Lung (tissue), 12 donors: ENCODE results near the gene CDC6. TPM values are rescaled to one million over a fixed set of nuclear protein-coding genes. Genes with fewer than 3 reads are reported as not detected.

Source experiments
- ATAC-seq: fragments of 200-7000 bp; cut with Tn5 transposase; one replicate; pipeline ENCODE4 v1.9.1; 2020; ENCODE audit warnings: moderate number of reproducible peaks; ENCODE audit not compliant: insufficient read depth, low FRiP score
- DNase-seq, 3 donors: peaks; one replicate each; pipeline ENCODE4 v3.0.0-alpha.2; 2013 to 2017
- H3K27ac ChIP-seq, 2 donors: one replicate each; pipeline ENCODE4 v1.5.1; 2013; ENCODE audit warnings: mild to moderate bottlenecking in 2 of 2, moderate library complexity in 2 of 2, control low read depth in 1 of 2, inconsistent platforms in 1 of 2, low read depth in 1 of 2, low read length in 1 of 2
- H3K27me3 ChIP-seq, 3 donors: one replicate each; pipeline ENCODE4 v1.5.1; 2013; ENCODE audit warnings: low read length in 2 of 3; ENCODE audit not compliant: control insufficient read depth in 3 of 3, insufficient read depth in 3 of 3
- H3K36me3 ChIP-seq, 4 donors: one replicate each; pipeline ENCODE4 v1.5.1; 2013; ENCODE audit warnings: low read length in 4 of 4, mild to moderate bottlenecking in 1 of 4, moderate library complexity in 1 of 4; ENCODE audit not compliant: control insufficient read depth in 4 of 4, insufficient read depth in 4 of 4
- H3K4me1 ChIP-seq, 5 donors: one replicate each; pipeline ENCODE4 v1.5.1; 2013; ENCODE audit warnings: low read length in 5 of 5, mild to moderate bottlenecking in 2 of 5, moderate library complexity in 1 of 5; ENCODE audit not compliant: control insufficient read depth in 5 of 5, insufficient read depth in 5 of 5
- H3K4me3 ChIP-seq: one replicate; pipeline ENCODE4 v1.5.1; 2013; ENCODE audit warnings: mild to moderate bottlenecking, control low read depth, moderate library complexity
- H3K9ac ChIP-seq, 2 donors: one replicate each; pipeline ENCODE4 v1.5.1; 2013; ENCODE audit warnings: low read length in 2 of 2, control low read depth in 1 of 2; ENCODE audit not compliant: insufficient read depth in 1 of 2
- H3K9me3 ChIP-seq, 4 donors: one replicate each; pipeline ENCODE4 v1.5.1; 2013; ENCODE audit warnings: low read length in 3 of 4, mild to moderate bottlenecking in 1 of 4, moderate library complexity in 1 of 4; ENCODE audit not compliant: control insufficient read depth in 4 of 4, insufficient read depth in 3 of 4
- WGBS, 2 donors: extraction: QIAGEN DNeasy Blood & Tissue Kit; methylation state at CpG; one replicate each; pipeline ENCODE4 v1.1.7; 2013; 5-methylcytosine and 5-hydroxymethylcytosine counted together
- polyA plus RNA-seq, 2 donors: library from polyadenylated mRNA; stranded (reverse); fragments of 200-250 nt; gene quantifications; one replicate each; pipeline ENCODE4 v1.2.1, GENCODE V29; 2013
- total RNA-seq, 2 donors: library from RNA; depleted of rRNA in 1 of 2; stranded (reverse); fragments of >200 nt in 1 of 2; gene quantifications; one replicate each; pipeline ENCODE4 v1.2.1, GENCODE V29; 2014 to 2021
- TF ChIP-seq, protein P1 (sequence below): IDR thresholded peaks from 2 replicates; pipeline ENCODE4 v1.5.1; 2012; ENCODE audit warnings: mild to moderate bottlenecking; ENCODE audit errors: control extremely low read depth, extremely low read depth
- donor health status: control.
- donor health status: control.
- donor health status: Bipolar disorder and iron deficiency.
- donor health status: healthy.
- donor health status: DM: yes; HTN: yes; CAD: no.

Gene CDC6
- total and polyA plus RNA-seq, 4 donors = 3.3 to 6.0 (median 5.6) TPM

DNA sequence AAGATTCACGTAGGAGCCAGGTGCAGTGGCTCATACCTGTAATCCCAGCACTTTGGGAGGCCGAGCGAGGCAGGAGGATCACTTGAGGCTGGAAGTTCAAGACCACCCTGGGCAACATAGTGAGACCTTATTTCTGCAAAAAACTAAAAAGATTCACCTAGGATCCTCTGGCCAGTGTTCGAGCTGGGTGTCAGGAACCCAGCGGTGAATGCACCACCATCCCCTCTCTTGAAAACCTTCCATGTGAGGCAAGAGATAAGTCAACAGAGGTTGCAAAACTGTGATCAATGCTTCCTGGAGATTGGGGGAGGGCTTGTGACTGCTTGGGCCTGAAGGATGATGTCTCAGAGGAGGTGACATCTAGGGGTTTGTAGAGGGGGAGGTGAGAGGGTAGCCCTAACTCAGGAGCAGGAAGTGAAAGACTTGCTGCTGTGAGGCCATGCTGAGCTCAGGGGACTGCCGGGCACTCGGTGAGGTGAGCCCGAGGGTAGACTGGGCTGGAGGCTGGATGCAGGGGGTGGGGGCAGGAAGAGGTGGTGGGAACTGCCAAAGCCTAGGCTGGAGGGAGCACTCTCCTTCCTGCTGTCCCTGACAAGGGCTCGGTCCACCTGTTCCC is 65.2 kb downstream of the CDC6 start:
- DNase-seq (no peak), ATAC-seq (no peak)
- Histone ChIP-seq H3K27me3 (no peaks in the 10 kb centered on the region), H3K36me3 (peaks cover 0 to 67% (median 38%) of the 10 kb centered on the region in 4 donors), H3K4me3 (no peak overlapping the region), H3K9ac (no peak overlapping the region), H3K4me1 (peaks cover 16 to 57% (median 29%) of the 10 kb centered on the region in 5 donors), H3K27ac (peak overlapping the region in 1 of 2 donors; percentile 32), H3K9me3 (no peaks in the 10 kb centered on the region)
- whole genome bisulfite sequencing, 2 donors = 38 to 51% methylated on average over 9 of the region's 9 CpGs
- TF ChIP-seq, protein P1, sequence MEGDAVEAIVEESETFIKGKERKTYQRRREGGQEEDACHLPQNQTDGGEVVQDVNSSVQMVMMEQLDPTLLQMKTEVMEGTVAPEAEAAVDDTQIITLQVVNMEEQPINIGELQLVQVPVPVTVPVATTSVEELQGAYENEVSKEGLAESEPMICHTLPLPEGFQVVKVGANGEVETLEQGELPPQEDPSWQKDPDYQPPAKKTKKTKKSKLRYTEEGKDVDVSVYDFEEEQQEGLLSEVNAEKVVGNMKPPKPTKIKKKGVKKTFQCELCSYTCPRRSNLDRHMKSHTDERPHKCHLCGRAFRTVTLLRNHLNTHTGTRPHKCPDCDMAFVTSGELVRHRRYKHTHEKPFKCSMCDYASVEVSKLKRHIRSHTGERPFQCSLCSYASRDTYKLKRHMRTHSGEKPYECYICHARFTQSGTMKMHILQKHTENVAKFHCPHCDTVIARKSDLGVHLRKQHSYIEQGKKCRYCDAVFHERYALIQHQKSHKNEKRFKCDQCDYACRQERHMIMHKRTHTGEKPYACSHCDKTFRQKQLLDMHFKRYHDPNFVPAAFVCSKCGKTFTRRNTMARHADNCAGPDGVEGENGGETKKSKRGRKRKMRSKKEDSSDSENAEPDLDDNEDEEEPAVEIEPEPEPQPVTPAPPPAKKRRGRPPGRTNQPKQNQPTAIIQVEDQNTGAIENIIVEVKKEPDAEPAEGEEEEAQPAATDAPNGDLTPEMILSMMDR = no peak

Other genes starting within 250 kb of the CDC6 start
- 10 to 100 TPM; 69.9 to 82.3 TPM for gene MED24, start 233.5 kb upstream of the CDC6 start, total RNA-seq
- gene MED24, start 233.5 kb upstream of the CDC6 start, polyA plus RNA-seq = 100 to 1,000 TPM in 1 of 2 donors, 10 to 100 TPM in 1; 48.2 to 149 TPM
- gene THRA, start 224.9 kb upstream of the CDC6 start, total RNA-seq = 10 to 100 TPM; 41.3 to 55.9 TPM
- gene THRA, start 224.9 kb upstream of the CDC6 start, polyA plus RNA-seq = 10 to 100 TPM; 28.5 to 33.6 TPM
- gene NR1D1, start 187.3 kb upstream of the CDC6 start, total RNA-seq = 10 to 100 TPM in 1 of 2 donors, 1 to 10 TPM in 1; 3.2 to 19.4 TPM
- 10 to 100 TPM in 1 of 2 donors, 1 to 10 TPM in 1; 8.7 to 19.6 TPM for gene NR1D1, start 187.3 kb upstream of the CDC6 start, polyA plus RNA-seq
- 100 to 1,000 TPM in 1 of 2 donors, 10 to 100 TPM in 1; 84.8 to 111 TPM for gene MSL1, start 165.9 kb upstream of the CDC6 start, total RNA-seq
- gene MSL1, start 165.9 kb upstream of the CDC6 start, polyA plus RNA-seq = 10 to 100 TPM; 73.2 to 84.6 TPM
- 10 to 100 TPM; 74.8 to 85.5 TPM for gene CASC3, start 147.3 kb upstream of the CDC6 start, total RNA-seq
- 10 to 100 TPM; 37.2 to 47.8 TPM for gene CASC3, start 147.3 kb upstream of the CDC6 start, polyA plus RNA-seq
- 1 to 10 TPM; 4.6 to 9.1 TPM for gene RAPGEFL1, start 110.4 kb upstream of the CDC6 start, total RNA-seq
- gene RAPGEFL1, start 110.4 kb upstream of the CDC6 start, polyA plus RNA-seq = 1 to 10 TPM; 8.4 to 9.4 TPM
- 10 to 100 TPM; 15.7 to 34.5 TPM for gene WIPF2, start 68.6 kb upstream of the CDC6 start, total RNA-seq
- gene WIPF2, start 68.6 kb upstream of the CDC6 start, polyA plus RNA-seq = 10 to 100 TPM; 10.6 to 14.2 TPM
- 10 to 100 TPM; 36.4 to 75.3 TPM for gene RARA, start 21.3 kb downstream of the CDC6 start, total RNA-seq
- gene RARA, start 21.3 kb downstream of the CDC6 start, polyA plus RNA-seq = 10 to 100 TPM; 49.8 to 51.7 TPM
- 1 to 10 TPM in 1 of 2 donors, not detected in 1; 3.6 TPM for gene GJD3, start 76.9 kb downstream of the CDC6 start, total RNA-seq
- gene GJD3, start 76.9 kb downstream of the CDC6 start, polyA plus RNA-seq = 1 to 10 TPM in 1 of 2 donors, under 1 TPM in 1; 0.53 to 1.4 TPM
- gene TOP2A, start 130.0 kb downstream of the CDC6 start, total RNA-seq = 10 to 100 TPM in 1 of 2 donors, 1 to 10 TPM in 1; 5.9 to 21.6 TPM
- 10 to 100 TPM in 1 of 2 donors, 1 to 10 TPM in 1; 2.6 to 13.4 TPM for gene TOP2A, start 130.0 kb downstream of the CDC6 start, polyA plus RNA-seq
- 100 to 1,000 TPM; 205 to 565 TPM for gene IGFBP4, start 155.6 kb downstream of the CDC6 start, total RNA-seq
- 100 to 1,000 TPM; 197 to 225 TPM for gene IGFBP4, start 155.6 kb downstream of the CDC6 start, polyA plus RNA-seq
- gene TNS4, start 213.7 kb downstream of the CDC6 start, total RNA-seq = 1 to 10 TPM in 1 of 2 donors, under 1 TPM in 1; 0.17 to 6.8 TPM
- 1 to 10 TPM; 2.0 to 2.3 TPM for gene TNS4, start 213.7 kb downstream of the CDC6 start, polyA plus RNA-seq